SW480 (cell line): ENCODE data around the gene KLRC2.
"Not testable (repeated sequence)": the region's sequence is repeated elsewhere in the genome, so short reads cannot be mapped to it uniquely, and the experiment has no call there.

Experiments used
- DNase-seq: peaks from one replicate; pipeline ENCODE4 v3.0.0-alpha.2; 2016; ENCODE audit warnings: low spot score

Gene KLRC2

GRCh38 chr12:10435816-10436215 lies at the start of gene KLRC2:
KLRC2 (minus strand) TSS chr12:10436010; CDS start chr12:10435986, 24 bp downstream.
- peak; percentile 95 for DNase-seq

GRCh38 chr12:10481901-10482300 lies 46.1 kb upstream of the KLRC2 start:
- not testable (repeated sequence) for DNase-seq

GRCh38 chr12:10472808-10473207 lies 37.0 kb upstream of the KLRC2 start:
- not testable (repeated sequence) for DNase-seq

GRCh38 chr12:10469701-10470100 lies 33.9 kb upstream of the KLRC2 start:
- DNase-seq = no peak

GRCh38 chr12:10466311-10466710 lies 30.5 kb upstream of the KLRC2 start:
- no peak for DNase-seq

GRCh38 chr12:10457760-10458159 lies 21.9 kb upstream of the KLRC2 start:
- no peak for DNase-seq

- DNase-seq = no peak
Measured at GRCh38 chr12:10456856-10457255, 21.0 kb upstream of the KLRC2 start.

- no peak for DNase-seq
Measured at GRCh38 chr12:10455766-10456165, 20.0 kb upstream of the KLRC2 start.

- no peak for DNase-seq
Measured at GRCh38 chr12:10454531-10454930, 18.7 kb upstream of the KLRC2 start.

GRCh38 chr12:10453156-10453555 lies 17.3 kb upstream of the KLRC2 start, which contains the start of gene KLRC1:
KLRC1 (minus strand) TSS chr12:10453377; CDS start chr12:10451156, 2,221 bp downstream.
- no peak for DNase-seq

- DNase-seq = no peak
Measured at GRCh38 chr12:10448236-10448635, 12.4 kb upstream of the KLRC2 start.

GRCh38 chr12:10446052-10446451 lies 10.2 kb upstream of the KLRC2 start:
- not testable (repeated sequence) for DNase-seq

GRCh38 chr12:10441144-10441543 lies 5.3 kb upstream of the KLRC2 start:
- not testable (repeated sequence) for DNase-seq

- DNase-seq = peak; percentile 81
Measured at GRCh38 chr12:10439608-10440274, 3.9 kb upstream of the KLRC2 start.

GRCh38 chr12:10437601-10438000 lies 1.8 kb upstream of the KLRC2 start:
- DNase-seq = not testable (repeated sequence)

- DNase-seq = not testable (repeated sequence)
Measured at GRCh38 chr12:10430623-10431022, 5.2 kb downstream of the KLRC2 start.

GRCh38 chr12:10425938-10426337 lies 9.9 kb downstream of the KLRC2 start:
- DNase-seq = not testable (repeated sequence)

GRCh38 chr12:10424260-10424899 lies 11.4 kb downstream of the KLRC2 start:
- not testable (repeated sequence) for DNase-seq

GRCh38 chr12:10422159-10422558 lies 13.7 kb downstream of the KLRC2 start:
- DNase-seq = not testable (repeated sequence)

GRCh38 chr12:10420334-10420733 lies 15.5 kb downstream of the KLRC2 start, which contains the start of gene KLRC3:
KLRC3 (minus strand) TSS chr12:10420595; CDS start chr12:10420550, 45 bp downstream.
- peak; percentile 80 for DNase-seq

- DNase-seq = peak; percentile 97
Measured at GRCh38 chr12:10409392-10409791, 26.4 kb downstream of the KLRC2 start, which contains the start of gene KLRC4. KLRC4 (minus strand) TSS chr12:10409757; CDS start chr12:10409575, 182 bp downstream.

GRCh38 chr12:10408842-10409241 lies 27.0 kb downstream of the KLRC2 start:
- DNase-seq = peak; percentile 71

- DNase-seq = peak; percentile 66
Measured at GRCh38 chr12:10406725-10407124, 29.1 kb downstream of the KLRC2 start.
